HepG2 (cell line): Measurements from ENCODE around the gene MIOS. TPM values are rescaled to one million over a fixed set of nuclear protein-coding genes. Genes with fewer than 3 reads are reported as not detected.

Experiments
- CCDC6 ChIP-seq: sonication (generic); formaldehyde crosslinking; IDR thresholded peaks from 2 replicates; pipeline ENCODE4 v1.8.1; 2022; ENCODE audit warnings: mild to moderate bottlenecking, missing genetic modification reagents, moderate library complexity
- CEBPG ChIP-seq: IDR thresholded peaks from 2 replicates; pipeline ENCODE4 v1.6.1; 2016
- FOXK2 ChIP-seq: fragments of 450-650 bp; IDR thresholded peaks from 2 replicates; pipeline ENCODE4 v1.6.1; 2016
- GATA4 ChIP-seq: sonication (generic); IDR thresholded peaks from 2 replicates; pipeline ENCODE4 v1.6.1; 2016; ENCODE audit warnings: antibody characterized with exemption, low read depth, borderline replicate concordance
- IRF1 ChIP-seq: sonication (generic); formaldehyde crosslinking; IDR thresholded peaks from 2 replicates; pipeline ENCODE4 v1.4.0; 2020; ENCODE audit warnings: low read depth, mild to moderate bottlenecking, missing genetic modification reagents
- KLF11 ChIP-seq: IDR thresholded peaks from 2 replicates; pipeline ENCODE4 v1.6.1; 2016; ENCODE audit warnings: missing compliant biosample characterization
- POGZ ChIP-seq: sonication (generic); formaldehyde crosslinking; IDR thresholded peaks from 2 replicates; pipeline ENCODE4 v1.4.0; 2020; ENCODE audit warnings: mild to moderate bottlenecking, missing genetic modification reagents
- RELA ChIP-seq: sonication (generic); formaldehyde crosslinking; IDR thresholded peaks from 2 replicates; pipeline ENCODE4 v1.4.0; 2020; ENCODE audit warnings: missing genetic modification reagents
- REPIN1 ChIP-seq: sonication (generic); formaldehyde crosslinking; IDR thresholded peaks from 2 replicates; pipeline ENCODE4 v1.8.0; 2022; ENCODE audit warnings: missing genetic modification reagents, low read depth, mild to moderate bottlenecking, borderline replicate concordance
- RFX5 ChIP-seq: IDR thresholded peaks from 2 replicates; pipeline ENCODE4 v1.6.1; 2011; ENCODE audit warnings: low read depth, low read length, improper control_type of control experiment
- RORA ChIP-seq: sonication (generic); formaldehyde crosslinking; IDR thresholded peaks from 2 replicates; pipeline ENCODE4 v1.5.0; 2020; ENCODE audit warnings: mild to moderate bottlenecking, missing genetic modification reagents, moderate library complexity
- SAP130 ChIP-seq: IDR thresholded peaks from 2 replicates; pipeline ENCODE4 v1.6.1; 2016; ENCODE audit warnings: low read depth
- SATB2 ChIP-seq: sonication (generic); formaldehyde crosslinking; IDR thresholded peaks from 2 replicates; pipeline ENCODE4 v1.5.0; 2020; ENCODE audit warnings: missing genetic modification reagents
- TBX2 ChIP-seq: sonication (generic); formaldehyde crosslinking; IDR thresholded peaks from 2 replicates; pipeline ENCODE4 v1.5.0; 2020; ENCODE audit warnings: missing genetic modification reagents, mild to moderate bottlenecking, borderline replicate concordance
- ZBTB49 ChIP-seq: sonication (generic); formaldehyde crosslinking; IDR thresholded peaks from 2 replicates; pipeline ENCODE4 v1.4.0; 2020; ENCODE audit warnings: missing genetic modification reagents, borderline replicate concordance
- ZNF10 ChIP-seq: sonication (generic); formaldehyde crosslinking; IDR thresholded peaks from 2 replicates; pipeline ENCODE4 v1.4.0; 2020; ENCODE audit warnings: mild to moderate bottlenecking, low read depth, missing genetic modification reagents, borderline replicate concordance
- ZNF280D ChIP-seq: sonication (generic); formaldehyde crosslinking; IDR thresholded peaks from 2 replicates; pipeline ENCODE4 v1.5.1; 2020; ENCODE audit warnings: mild to moderate bottlenecking, missing genetic modification reagents
- ZNF513 ChIP-seq: sonication (generic); formaldehyde crosslinking; conservative IDR thresholded peaks from 2 replicates; pipeline ENCODE4 v1.5.0; 2020; ENCODE audit warnings: missing genetic modification reagents
- ZNF564 ChIP-seq: sonication (generic); formaldehyde crosslinking; IDR thresholded peaks from 2 replicates; pipeline ENCODE4 v1.8.1; 2023; ENCODE audit warnings: mild to moderate bottlenecking, missing genetic modification reagents
- ZNF616 ChIP-seq: sonication (generic); formaldehyde crosslinking; IDR thresholded peaks from 2 replicates; pipeline ENCODE4 v1.5.0; 2020; ENCODE audit warnings: low read depth, mild to moderate bottlenecking, missing genetic modification reagents
- ZNF652 ChIP-seq: IDR thresholded peaks from 2 replicates; pipeline ENCODE4 v1.6.1; 2016; ENCODE audit warnings: low read depth, borderline replicate concordance
- polyA plus RNA-seq, 8 experiments: library from polyadenylated mRNA; depleted of rRNA in 3 of 8; stranded (reverse) in 7 of 8; unstranded in 1 of 8; fragments of >200 nt; fragmentation: Illumina TruSeq in 4 of 8; extraction: Trizol in 4 of 8; gene quantifications; 2 replicates each; pipeline versions ENCODE4 v1.2.1 to v1.2.3, GENCODE V29; 2011 to 2016; ENCODE audit warnings: low read depth in 4 of 8, missing spikeins in 1 of 8, mixed read lengths in 1 of 8; ENCODE audit not compliant: insufficient read depth in 1 of 8
- total RNA-seq, 5 experiments: library from RNA; depleted of rRNA; stranded (reverse); fragments of >200 nt; fragmentation: Illumina TruSeq; extraction: Trizol; gene quantifications; 2 replicates each; pipeline ENCODE4 v1.2.3, GENCODE V29; 2016; ENCODE audit warnings: low read depth in 1 of 5

Gene MIOS
- total and polyA plus RNA-seq, 2 of the 13 experiments (the other 11 are each of a cell fraction or from before 2014, with no cell fraction given), result 15.2 to 33.5 TPM

- TF ChIP-seq ZNF280D (CRISPR knock-in tag), result no peak
- TF ChIP-seq SATB2 (CRISPR knock-in tag), result 0 out of 2 replicates have a peak, but pooled peaks have one; percentile 37
- TF ChIP-seq TBX2 (CRISPR knock-in tag), result peak; percentile 79
- TF ChIP-seq RORA (CRISPR knock-in tag), result no peak
- TF ChIP-seq CCDC6 (CRISPR knock-in tag), result peak; percentile 21; the same call in 1 of the 2 replicates
- TF ChIP-seq ZNF652 (CRISPR knock-in tag), result no peak
- TF ChIP-seq ZNF10, result no peak
- peak; percentile 14; the same call in 1 of the 2 replicates for TF ChIP-seq GATA4
- TF ChIP-seq SAP130 (CRISPR knock-in tag), result peak; percentile 97
- 0 out of 2 replicates have a peak, but pooled peaks have one; percentile 40 for TF ChIP-seq ZNF564 (CRISPR knock-in tag)
- peak; percentile 66; the same call in 1 of the 2 replicates for TF ChIP-seq RFX5
- peak; percentile 57; the same call in 1 of the 2 replicates for TF ChIP-seq ZBTB49
- peak; percentile 73 for TF ChIP-seq REPIN1
- peak; percentile 96 for TF ChIP-seq POGZ (CRISPR knock-in tag)
- no peak for TF ChIP-seq IRF1 (CRISPR knock-in tag)
- 0 out of 2 replicates have a peak, but pooled peaks have one; percentile 79 for TF ChIP-seq ZNF616 (CRISPR knock-in tag)
- TF ChIP-seq ZNF513, result no peak
- no peak; the same call in 1 of the 2 replicates for TF ChIP-seq RELA
- TF ChIP-seq KLF11 (CRISPR knock-in tag), result no peak
- no peak for TF ChIP-seq CEBPG (CRISPR knock-in tag)
- TF ChIP-seq FOXK2, result peak; percentile 89
Measured at GRCh38 chr7:7640221-7641128, 73.8 kb downstream of the MIOS start, which contains the start of gene UMAD1 (continued).
